HG03196 (cell line): ENCODE data around the gene SCAMP2.

Experiments used
- ATAC-seq: cut with Tn5 transposase; IDR thresholded peaks from one replicate; pipeline ENCODE4 v1.9.1; 2021; ENCODE audit not compliant: unreplicated experiment

SCAMP2 gene

GRCh38 chr15:74839526-74840395 is 33.4 kb downstream of the SCAMP2 start:
- no peak for ATAC-seq

- ATAC-seq = no peak
These were observed 34.2 kb downstream of the SCAMP2 start for GRCh38 chr15:74838746-74839525.

DNA sequence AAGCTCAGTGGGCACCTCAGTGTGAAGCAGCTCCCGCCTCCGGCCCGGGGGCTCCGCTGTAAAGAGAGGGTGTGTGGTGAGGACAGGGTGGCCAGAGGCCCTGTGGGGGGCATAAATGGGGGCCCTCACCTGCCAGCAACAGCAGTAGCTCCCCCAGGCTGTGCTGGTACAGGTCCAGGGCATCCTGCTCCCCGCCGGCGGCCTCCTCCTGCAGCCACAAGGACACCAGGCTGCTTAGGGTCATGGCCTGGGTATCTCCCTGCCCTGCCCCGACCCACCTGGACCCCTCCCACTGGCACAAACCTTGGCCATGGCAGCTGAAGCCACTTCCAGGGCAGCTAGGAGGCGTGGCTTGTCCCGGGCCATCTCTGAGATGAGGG is 35.0 kb downstream of the SCAMP2 start:
- no peak for ATAC-seq

GRCh38 chr15:74837482-74838136 is 35.6 kb downstream of the SCAMP2 start:
- ATAC-seq = no peak

GRCh38 chr15:74836846-74837245 is 36.3 kb downstream of the SCAMP2 start:
- ATAC-seq = no peak

DNA sequence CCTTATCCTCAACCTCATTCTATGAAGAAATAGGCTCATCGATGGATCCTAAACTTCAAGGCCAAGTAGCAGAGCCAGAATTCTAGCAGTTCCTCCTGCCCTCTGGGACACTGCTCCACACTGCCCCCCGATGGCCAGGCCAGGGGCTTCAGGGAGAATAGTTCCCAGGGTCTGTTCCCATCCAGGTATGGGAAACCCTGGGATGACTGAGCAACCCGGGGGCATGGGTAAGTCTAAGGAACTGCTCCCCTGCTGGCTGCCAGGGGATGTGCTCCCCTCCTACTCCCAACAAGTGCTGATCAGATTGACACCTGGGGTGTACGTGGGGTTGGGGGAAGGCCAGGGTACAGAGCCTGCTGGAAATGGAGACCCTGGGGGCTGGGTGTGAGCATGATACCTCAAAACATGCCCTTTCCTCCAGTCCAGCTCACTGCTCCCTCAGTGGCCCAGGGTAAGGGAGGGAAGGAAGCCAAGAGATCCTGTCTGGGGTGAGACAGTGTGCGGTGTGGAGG is 37.8 kb downstream of the SCAMP2 start:
- ATAC-seq = no peak

DNA sequence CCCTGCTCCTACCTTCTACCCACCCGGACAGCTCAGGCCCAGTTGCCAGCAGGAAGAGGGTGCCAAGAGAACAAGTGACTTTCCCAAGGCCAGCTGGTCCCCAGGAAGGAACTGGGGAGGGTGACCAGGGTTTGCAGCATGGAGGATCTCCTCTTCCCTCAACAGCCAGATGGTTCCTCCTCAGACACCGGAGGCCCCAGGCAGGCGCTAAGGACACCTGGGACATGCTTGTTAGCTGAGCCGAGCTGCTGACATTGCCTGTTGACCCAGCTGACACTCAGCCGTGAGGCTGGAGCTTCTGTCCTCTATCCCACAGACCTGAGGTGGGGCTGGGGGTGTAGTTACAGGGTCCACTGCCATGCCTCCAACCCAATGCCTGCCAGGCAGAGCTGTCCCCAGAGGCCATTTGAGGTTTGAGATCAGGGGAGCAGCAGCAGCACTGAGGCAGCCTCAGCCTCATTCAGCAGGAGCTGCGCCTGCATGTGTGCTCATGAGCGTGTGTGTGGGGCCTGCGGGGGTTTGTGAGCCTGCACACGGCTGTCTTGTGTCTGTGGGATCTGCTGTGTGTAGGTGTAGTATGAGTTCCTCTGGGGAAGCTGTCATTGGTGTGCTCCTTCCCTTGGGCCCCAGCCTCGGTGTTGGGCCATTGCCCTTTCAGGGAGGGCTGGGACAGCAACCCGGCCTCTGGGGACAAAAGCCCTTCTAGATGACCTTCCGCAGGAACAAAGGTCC is 39.6 kb downstream of the SCAMP2 start:
- ATAC-seq = no peak

DNA sequence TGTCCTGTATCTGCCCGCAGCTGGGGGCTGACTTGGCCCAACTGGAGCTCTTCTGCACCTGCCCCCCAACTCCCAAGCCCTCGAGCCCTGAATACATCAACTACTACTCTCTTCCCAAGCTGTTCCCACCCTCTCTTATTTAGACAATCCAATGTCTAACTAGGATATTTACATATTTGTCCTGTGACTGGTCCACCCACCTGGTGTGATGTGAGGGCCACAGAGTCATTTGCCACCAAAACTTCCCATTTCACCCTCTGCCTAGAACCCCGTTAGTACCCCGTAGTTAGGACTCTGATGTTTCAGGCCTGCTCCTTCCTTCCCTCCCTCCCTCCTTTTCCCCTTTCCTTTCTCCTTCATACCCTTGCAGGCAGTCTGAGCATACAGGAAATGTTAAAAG is 40.3 kb downstream of the SCAMP2 start:
- no peak for ATAC-seq

- no peak for ATAC-seq
These were observed 41.2 kb downstream of the SCAMP2 start for GRCh38 chr15:74831813-74832495.

DNA sequence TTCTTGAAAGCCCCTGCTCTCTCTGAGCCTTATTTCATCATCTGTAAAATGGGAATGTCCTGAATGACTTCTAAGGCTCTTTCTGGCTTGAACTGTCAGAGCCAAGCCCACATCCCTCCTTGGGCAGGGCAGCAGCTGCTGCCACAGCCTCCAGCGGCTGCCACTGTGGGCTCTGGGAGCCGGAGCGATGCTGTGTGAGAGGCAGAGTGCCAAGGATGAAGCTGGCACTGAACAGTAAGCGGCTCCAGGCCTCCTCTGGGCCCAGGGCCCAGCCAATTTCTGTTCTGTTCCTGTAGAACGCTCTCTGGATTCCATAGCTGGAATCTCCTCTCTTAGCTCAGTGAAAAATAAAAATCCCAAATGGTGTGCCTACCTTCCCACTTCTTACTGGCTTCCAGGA is 42.3 kb downstream of the SCAMP2 start:
- no peak for ATAC-seq

GRCh38 chr15:74829991-74830390 is 43.2 kb downstream of the SCAMP2 start:
- no peak for ATAC-seq

DNA sequence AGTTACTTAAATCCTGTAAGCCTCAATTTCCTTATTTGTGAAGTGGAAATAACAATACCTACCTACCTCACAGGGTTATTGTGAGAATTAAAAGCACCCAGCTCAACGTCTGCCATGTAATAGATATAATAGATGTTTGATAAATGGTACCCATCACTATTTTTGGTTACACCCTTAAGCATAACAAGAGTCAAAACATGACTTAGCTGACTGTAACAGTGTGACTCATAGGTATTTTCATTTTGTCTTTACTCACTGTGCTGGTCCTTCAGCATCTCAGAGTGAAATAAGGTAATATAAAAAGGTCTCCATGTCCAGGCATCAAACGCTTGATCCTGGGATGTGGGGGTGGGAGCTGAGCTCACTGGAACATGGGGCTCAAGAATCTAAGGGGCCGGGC is 43.7 kb downstream of the SCAMP2 start:
- no peak for ATAC-seq

- ATAC-seq = no peak
These were observed 44.3 kb downstream of the SCAMP2 start for GRCh38 chr15:74828835-74829234.

GRCh38 chr15:74827614-74828013 is 45.6 kb downstream of the SCAMP2 start:
- ATAC-seq = no peak

DNA sequence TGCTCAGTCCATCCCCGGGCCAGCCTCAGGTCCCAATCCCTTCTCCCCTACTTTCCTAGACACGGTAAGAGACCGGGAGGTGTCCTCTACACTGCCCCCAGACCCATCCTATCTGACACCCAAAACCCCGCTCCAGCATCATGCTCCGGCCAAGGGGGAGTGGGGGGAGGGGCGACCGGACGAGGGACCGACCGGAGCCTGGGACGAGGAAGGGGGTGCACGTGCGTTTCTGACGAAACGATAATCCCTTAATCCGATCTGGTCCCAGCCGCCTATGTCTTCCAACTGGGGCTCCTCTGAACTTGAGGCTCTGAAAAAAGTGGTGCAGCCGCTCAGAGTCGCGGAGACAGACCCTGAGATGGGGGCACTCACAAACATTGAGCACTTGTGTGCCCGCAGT is 46.2 kb downstream of the SCAMP2 start:
- ATAC-seq = no peak

- ATAC-seq = no peak
These were observed 46.8 kb downstream of the SCAMP2 start, which contains the start of gene CPLX3 for GRCh38 chr15:74826364-74826819. Gene CPLX3, plus strand, starts transcription at chr15:74826627. Its CDS starts 77 bp downstream, at chr15:74826704.

- ATAC-seq = no peak
These were observed 47.3 kb downstream of the SCAMP2 start for GRCh38 chr15:74825866-74826265.

DNA sequence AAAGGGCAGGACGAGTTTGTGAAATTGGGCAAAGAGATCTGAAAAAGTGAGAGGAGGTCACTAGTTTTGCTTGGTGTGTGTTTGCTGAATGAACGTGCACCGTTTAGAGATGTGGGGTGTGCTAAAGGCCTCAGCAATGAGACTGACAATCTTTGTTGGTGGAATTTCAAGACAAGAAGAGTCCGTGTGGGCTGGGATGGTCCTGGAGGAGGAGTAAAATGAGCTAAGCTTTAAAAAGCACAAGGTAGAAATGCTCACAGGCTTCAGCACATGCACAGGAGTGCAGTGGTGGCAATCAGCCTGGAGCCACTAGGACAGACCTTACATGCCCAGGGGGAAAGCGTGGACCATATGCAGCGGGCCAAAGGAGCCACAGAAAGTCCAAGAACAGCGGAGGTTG is 48.2 kb downstream of the SCAMP2 start:
- no peak for ATAC-seq

DNA sequence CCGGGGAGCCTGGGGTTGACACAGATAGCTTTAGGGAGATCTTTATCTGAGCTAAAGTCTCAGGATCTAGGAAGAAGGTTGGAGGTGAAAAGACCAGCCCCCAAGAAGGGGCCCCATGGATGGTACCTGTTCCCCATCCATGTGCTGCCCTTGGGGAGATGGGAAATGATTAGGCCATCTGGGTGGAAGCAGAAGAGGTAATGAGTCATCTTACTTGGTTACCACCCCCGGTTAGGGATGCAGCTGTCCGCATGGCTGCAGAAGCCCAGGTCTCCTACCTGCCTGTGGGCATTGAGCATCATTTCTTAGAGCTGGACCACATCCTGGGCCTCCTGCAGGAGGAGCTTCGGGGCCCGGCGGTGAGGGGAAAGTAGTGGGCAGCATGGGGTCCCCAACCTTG is 49.8 kb downstream of the SCAMP2 start:
- no peak for ATAC-seq

GRCh38 chr15:74822233-74822632 is 50.9 kb downstream of the SCAMP2 start:
- no peak for ATAC-seq
